NCI-H2171 treated with DMSO at 0.1 percent for 48 hours (cell line): ENCODE results near the gene SEMA3E.
A peak's percentile ranks its signal among the peaks of the same experiment; 100 is the strongest.
"Not testable (repeated sequence)": the region's sequence is repeated elsewhere in the genome, so short reads cannot be mapped to it uniquely, and the experiment has no call there.

Source experiments
- DNase-seq: peaks from one replicate; lab custom pipeline; 2025; lab: John Stamatoyannopoulos, UW

The SEMA3E gene

DNA sequence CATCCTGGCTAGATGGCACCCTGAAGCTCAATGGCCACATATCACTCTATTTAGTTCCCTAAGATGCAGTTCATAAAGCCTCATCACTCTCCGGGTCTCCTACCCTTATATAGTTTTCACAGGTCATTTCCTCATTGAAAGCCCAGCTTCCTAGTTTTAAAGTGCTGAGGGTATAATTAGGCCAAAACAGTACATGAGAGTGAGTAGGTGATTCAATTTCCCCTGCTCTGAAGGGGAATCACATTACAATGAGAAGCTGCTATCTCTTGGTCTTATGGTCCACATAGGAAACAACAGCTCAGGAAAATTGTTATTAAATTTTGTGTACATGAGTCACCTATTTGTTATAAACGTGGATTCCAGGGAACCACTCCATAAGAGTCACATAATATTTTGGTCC lies 162.0 kb downstream of the SEMA3E start:
- DNase-seq, result no peak

GRCh38 chr7:83486536-83486935 lies 162.4 kb downstream of the SEMA3E start:
- peak; percentile 17 for DNase-seq

DNA sequence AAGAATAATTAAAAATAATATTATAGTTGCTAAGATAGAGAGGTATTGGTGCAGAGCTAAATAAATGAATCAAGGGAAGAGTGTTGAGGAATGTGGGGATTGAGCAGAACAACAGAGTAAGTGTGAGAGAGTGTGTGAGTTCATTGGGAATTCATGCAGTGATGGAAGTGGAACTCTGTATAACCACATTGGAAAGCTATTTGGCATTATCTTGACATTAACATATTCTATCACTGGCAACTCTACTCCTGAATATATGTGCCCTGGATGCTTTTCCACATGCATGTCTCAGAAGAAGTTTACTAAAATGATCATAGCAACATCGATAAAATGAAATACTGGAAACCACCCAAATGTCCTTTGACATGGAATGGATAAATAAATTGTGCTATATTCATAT lies 164.1 kb downstream of the SEMA3E start:
- DNase-seq, result no peak

- no peak for DNase-seq
Observed at GRCh38 chr7:83484266-83484665, 164.7 kb downstream of the SEMA3E start.

- peak; percentile 13 for DNase-seq
Observed at GRCh38 chr7:83478616-83479015, 170.3 kb downstream of the SEMA3E start.

DNA sequence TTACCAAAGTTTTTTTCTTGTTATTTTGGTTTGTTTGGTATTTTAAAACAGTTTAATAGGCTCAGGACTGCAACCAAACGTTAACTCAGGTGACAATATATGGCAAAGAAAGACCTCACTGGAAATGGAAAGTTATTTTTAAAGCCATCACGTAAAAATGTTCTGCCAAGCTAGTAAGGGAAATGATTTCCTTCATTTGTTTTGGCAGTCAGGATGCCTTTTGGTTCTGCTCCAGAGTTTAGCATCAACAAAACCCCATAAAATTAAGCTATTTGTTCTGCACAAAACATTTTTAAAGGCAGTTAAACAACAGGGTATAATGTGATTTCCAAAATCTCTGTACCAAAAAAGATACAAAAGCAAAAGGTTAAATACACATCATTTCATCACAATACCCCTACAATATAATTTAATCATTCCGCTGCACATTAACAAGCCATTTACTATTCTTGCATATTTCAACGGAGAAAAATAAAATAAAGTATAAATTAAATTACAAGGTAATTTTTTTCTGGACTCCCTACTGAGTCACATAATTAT lies 172.4 kb downstream of the SEMA3E start:
- DNase-seq, result no peak

DNA sequence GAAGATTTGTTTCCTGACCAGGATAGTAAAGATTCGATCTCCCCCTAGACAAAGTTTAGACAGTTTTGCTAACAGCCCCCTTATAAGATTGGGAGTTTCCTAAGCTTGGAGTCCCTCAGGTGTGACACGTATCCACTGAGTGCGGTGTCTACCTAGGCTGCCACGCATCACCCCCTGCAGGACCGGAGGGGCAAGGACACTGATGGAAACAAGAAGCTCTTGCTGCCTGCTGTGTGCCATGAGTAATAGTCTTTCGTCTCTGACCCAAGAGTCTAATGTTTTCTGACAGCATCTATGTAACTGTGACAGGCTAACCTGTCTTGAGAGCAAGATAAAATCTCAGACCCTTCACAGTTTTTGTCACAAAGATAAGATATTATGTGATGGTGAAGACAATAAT lies 173.5 kb downstream of the SEMA3E start:
- no peak for DNase-seq

- no peak for DNase-seq
Observed at GRCh38 chr7:83472376-83472775, 176.6 kb downstream of the SEMA3E start.

DNA sequence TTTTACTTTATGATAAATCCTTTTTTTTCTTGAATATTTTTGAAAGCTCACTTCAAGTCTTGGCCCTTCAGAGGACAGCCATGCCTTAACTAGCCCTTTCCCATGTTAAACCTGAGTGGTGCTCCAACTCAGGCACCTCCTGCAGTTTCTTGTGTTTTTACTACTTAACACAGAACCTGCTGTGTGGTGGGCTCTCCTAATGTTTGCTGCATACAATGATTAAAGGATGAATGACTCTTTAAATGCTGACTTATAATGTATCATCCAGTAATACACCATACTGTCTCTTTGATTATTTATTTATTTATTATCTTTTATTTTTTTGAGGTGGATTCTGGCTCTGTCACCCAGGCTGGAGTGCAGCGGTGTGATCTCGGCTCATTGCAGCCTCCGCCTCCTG lies 179.4 kb downstream of the SEMA3E start:
- no peak for DNase-seq

GRCh38 chr7:83469076-83469475 lies 179.9 kb downstream of the SEMA3E start:
- DNase-seq, result no peak

GRCh38 chr7:83468251-83468739 lies 180.6 kb downstream of the SEMA3E start:
- peak; percentile 87 for DNase-seq

DNA sequence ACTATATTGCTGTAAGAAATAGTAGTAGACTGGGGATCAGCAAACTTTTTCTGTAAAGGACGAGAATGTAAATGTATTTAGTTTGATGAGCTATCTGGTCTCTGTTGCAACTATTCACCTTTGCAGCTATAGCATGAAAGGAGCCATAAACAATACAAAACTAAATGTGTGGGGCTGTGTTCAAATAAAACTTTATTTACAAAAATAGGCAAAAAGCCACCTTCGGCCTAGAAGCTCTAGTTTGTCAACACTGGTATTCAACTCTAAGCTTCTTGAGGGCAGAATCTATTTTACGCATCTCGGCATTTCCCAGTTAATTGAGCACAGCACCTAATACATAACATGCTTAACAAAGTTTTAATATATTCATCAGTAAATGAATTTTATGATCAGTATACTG lies 181.4 kb downstream of the SEMA3E start:
- no peak for DNase-seq

- DNase-seq, result no peak
Observed at GRCh38 chr7:83466956-83467355, 182.0 kb downstream of the SEMA3E start.

- no peak for DNase-seq
Observed at GRCh38 chr7:83466187-83466923, 182.6 kb downstream of the SEMA3E start.

DNA sequence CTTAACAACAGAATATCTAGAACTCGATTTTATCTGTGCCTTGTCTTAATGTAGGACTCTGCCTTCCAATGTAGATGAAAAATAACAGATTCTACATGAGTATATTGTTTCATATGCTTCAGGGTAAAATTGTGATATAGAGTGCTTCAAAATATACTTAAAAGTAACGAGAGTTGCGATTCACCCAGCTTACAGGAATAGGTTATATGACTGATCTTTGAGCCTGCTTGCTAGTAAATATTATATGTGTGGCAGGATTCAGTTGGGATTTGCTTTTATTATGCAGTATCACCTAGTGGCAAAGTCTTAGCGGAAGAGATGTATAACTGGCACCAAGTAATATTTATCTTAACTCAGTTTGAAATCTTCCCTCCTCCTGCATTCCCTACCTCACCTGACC lies 183.3 kb downstream of the SEMA3E start:
- DNase-seq, result no peak

GRCh38 chr7:83461820-83462219 lies 187.1 kb downstream of the SEMA3E start:
- DNase-seq, result not testable (repeated sequence)

DNA sequence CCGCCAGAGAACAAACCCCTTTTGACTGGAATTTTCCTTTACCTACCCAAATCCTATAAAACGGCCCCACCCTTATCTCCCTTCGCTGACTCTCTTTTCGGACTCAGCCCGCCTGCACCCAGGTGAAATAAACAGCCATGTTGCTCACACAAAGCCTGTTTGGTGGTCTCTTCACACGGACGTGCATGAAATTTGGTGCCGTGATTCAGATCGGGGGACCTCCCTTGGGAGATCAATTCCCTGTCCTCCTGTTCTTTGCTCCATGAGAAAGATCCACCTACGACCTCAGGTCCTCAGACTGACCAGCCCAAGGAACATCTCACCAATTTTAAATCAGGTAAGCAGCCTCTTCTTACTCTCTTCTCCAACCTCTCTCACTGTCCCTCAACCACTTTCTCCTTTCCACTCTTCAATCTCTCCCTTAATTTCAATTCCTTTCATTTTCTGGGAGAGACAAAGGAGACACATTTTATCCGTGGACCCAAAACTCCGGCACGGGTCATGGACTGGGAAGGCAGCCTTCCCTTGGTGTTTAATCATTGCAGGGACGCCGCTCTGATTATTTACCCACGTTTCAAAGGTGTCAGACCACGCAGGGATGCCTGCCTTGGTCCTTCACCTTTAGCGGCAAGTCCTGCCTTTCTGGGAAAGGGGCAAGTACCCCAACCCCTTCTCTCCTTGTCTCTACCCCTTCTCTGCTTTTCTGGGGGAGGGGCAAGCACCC lies 188.8 kb downstream of the SEMA3E start:
- not testable (repeated sequence) for DNase-seq

GRCh38 chr7:83459101-83459929 lies 189.6 kb downstream of the SEMA3E start:
- not testable (repeated sequence) for DNase-seq

- no peak for DNase-seq
Observed at GRCh38 chr7:83457022-83457892, 191.7 kb downstream of the SEMA3E start.

DNA sequence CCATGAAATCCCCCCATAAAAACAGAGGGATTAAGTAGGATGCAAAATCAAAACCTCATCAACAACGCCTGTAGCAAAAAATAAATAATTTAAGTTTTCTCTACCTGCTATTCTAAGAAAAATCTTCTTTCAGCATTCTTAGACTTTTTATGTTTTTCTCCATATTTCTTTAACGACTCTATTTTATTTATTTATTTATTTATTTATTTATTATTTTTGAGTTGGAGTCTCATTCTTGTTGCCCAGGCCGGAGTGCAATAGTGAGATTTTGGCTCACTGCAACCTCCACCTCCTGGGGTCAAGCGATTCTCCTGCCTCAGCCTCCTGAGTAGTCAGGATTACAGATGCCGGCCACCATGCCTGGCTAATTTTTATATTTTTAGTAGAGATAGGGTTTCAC lies 192.5 kb downstream of the SEMA3E start:
- DNase-seq, result no peak

GRCh38 chr7:83455612-83456011 lies 193.3 kb downstream of the SEMA3E start:
- no peak for DNase-seq
